Progenitor cell of endocrine pancreas (in vitro differentiated cells): ENCODE data around the gene FYN. TPM values are rescaled to one million over a fixed set of nuclear protein-coding genes. Genes with fewer than 3 reads are reported as not detected.

Experiments
- DNase-seq: peaks from one replicate; pipeline ENCODE4 v3.0.0; 2021; ENCODE audit warnings: low spot score; ENCODE audit not compliant: unreplicated experiment
- H3K27ac Mint-ChIP-seq: 2 replicates; pipeline ENCODE4 v1.8.0; 2021; ENCODE audit warnings: mild to moderate bottlenecking, moderate library complexity, mixed read lengths
- H3K27me3 Mint-ChIP-seq: 2 replicates; pipeline ENCODE4 v1.8.0; 2021; ENCODE audit warnings: mixed read lengths
- H3K36me3 Mint-ChIP-seq: 2 replicates; pipeline ENCODE4 v1.8.0; 2022; ENCODE audit warnings: mixed read lengths; ENCODE audit not compliant: insufficient read depth
- H3K4me1 Mint-ChIP-seq: 2 replicates; pipeline ENCODE4 v1.8.0; 2021; ENCODE audit warnings: low read depth, mixed read lengths
- H3K4me3 Mint-ChIP-seq: 2 replicates; pipeline ENCODE4 v1.8.0; 2021; ENCODE audit warnings: low read depth, mild to moderate bottlenecking, moderate library complexity, mixed read lengths
- H3K9me3 Mint-ChIP-seq: 2 replicates; pipeline ENCODE4 v1.8.0; 2021; ENCODE audit warnings: low read depth, mixed read lengths
- total RNA-seq: library from RNA; stranded (reverse); gene quantifications from 2 replicates; pipeline ENCODE4 v1.2.1, GENCODE V29; 2021
- TF ChIP-seq, protein P1 (sequence below): fragments of 200-600 bp; sonication (generic); IDR thresholded peaks from one replicate; pipeline ENCODE4 v1.5.0; 2021; ENCODE audit warnings: antibody characterized with exemption, mild to moderate bottlenecking; ENCODE audit not compliant: unreplicated experiment

Gene FYN
- total RNA-seq, 1 donor from 2014 or later = 169 TPM

DNA sequence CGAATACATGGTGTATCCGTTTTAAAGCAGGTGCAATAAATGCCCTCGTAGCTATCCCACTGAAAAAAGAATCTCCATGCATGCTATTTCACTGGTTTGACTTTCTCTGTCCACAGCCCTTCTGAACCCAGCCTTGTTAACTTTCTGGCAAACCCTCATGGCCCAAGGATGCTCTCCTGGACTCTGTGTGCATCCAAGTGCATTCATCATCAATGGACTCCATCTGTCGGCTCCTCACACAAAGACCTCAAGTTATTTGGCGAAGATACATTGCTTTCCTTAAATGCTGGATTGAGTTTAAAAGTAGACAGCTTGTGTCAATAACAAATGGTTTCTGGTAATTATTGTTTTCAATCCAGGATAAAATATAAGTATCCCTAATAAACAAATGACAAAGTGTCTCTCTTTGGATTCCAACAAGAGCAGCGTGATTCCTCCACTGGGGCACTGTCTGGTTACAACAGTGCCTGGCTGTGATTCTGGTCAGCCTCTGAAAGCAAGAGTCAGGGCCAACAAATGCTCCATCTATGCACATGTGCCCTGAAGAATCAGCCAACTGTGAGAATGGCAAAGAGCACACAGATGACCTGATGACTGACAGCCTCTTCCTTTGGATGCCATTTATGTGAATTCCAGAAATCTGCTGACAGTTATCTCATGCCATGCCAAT, 55.7 kb downstream of the FYN start:
- Mint-ChIP-seq H3K27ac (no peak overlapping the region), H3K9me3 (no peaks in the 10 kb centered on the region), H3K36me3 (peaks cover 13% of the 10 kb centered on the region), H3K4me3 (no peak overlapping the region), H3K4me1 (no peaks in the 10 kb centered on the region), H3K27me3 (no peaks in the 10 kb centered on the region)
- DNase-seq = no peak
- TF ChIP-seq, protein P1, sequence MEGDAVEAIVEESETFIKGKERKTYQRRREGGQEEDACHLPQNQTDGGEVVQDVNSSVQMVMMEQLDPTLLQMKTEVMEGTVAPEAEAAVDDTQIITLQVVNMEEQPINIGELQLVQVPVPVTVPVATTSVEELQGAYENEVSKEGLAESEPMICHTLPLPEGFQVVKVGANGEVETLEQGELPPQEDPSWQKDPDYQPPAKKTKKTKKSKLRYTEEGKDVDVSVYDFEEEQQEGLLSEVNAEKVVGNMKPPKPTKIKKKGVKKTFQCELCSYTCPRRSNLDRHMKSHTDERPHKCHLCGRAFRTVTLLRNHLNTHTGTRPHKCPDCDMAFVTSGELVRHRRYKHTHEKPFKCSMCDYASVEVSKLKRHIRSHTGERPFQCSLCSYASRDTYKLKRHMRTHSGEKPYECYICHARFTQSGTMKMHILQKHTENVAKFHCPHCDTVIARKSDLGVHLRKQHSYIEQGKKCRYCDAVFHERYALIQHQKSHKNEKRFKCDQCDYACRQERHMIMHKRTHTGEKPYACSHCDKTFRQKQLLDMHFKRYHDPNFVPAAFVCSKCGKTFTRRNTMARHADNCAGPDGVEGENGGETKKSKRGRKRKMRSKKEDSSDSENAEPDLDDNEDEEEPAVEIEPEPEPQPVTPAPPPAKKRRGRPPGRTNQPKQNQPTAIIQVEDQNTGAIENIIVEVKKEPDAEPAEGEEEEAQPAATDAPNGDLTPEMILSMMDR = no peak

DNA sequence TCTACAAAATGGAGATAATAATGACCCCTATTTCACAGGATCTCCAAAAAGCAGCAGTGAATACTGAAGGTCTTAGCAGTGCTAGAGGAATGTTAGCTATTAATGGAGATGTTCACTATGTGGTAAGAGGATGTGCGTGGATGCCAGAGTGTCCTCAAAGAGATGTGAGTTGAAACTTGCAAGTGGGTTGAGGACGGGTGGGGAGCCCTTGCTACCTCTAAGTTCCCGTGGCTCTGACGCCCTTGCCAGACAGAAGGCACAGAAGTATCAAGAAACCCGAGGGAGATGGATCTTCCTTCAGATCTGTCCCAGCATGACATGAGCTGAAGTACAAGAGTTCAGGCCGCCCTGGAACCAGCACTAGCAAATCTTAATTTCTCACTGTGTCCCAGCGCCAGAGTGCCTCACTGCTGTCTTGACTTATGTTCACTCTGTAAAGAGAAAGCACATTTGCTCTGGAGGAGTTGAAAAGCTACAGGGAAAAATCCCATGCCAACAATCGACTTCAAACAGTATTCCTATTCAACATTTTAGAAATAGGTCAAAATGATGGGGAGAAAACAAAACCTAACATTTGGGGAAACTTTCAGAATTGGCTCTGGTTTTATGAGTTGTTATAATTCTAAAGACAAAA, 59.5 kb downstream of the FYN start:
- TF ChIP-seq, protein P1 = no peak
- H3K4me1 Mint-ChIP-seq = peaks cover 1% of the 10 kb centered on the region
- no peak overlapping the region for H3K4me3 Mint-ChIP-seq
- peaks cover 10% of the 10 kb centered on the region for H3K36me3 Mint-ChIP-seq
- no peak for DNase-seq
- no peaks in the 10 kb centered on the region for H3K27me3 Mint-ChIP-seq
- no peaks in the 10 kb centered on the region for H3K9me3 Mint-ChIP-seq
- H3K27ac Mint-ChIP-seq = no peak overlapping the region

DNA sequence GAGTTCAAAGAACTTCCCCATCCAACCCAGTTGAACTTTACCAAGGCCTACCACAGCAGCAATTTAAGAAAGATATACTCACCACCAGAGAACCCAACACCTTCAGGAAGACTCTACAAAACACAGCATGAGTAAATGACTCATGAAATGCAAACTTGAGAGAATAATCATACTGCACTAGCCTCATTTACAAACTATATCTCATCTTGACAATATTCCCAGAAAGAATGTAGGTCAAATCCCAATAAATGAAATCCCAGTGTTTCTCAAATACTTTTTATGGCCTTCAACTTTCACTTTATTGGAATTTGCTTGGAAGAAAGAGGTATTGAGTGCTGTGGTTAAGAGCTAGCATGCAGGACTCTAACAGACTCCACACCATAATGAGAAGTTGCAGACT, 60.0 kb downstream of the FYN start:
- DNase-seq = no peak
- Mint-ChIP-seq H3K27me3 (no peaks in the 10 kb centered on the region), H3K36me3 (peaks cover 9% of the 10 kb centered on the region), H3K4me3 (no peak overlapping the region), H3K9me3 (no peaks in the 10 kb centered on the region), H3K4me1 (peaks cover 1% of the 10 kb centered on the region), H3K27ac (no peak overlapping the region)
- TF ChIP-seq, protein P1 = no peak

DNA sequence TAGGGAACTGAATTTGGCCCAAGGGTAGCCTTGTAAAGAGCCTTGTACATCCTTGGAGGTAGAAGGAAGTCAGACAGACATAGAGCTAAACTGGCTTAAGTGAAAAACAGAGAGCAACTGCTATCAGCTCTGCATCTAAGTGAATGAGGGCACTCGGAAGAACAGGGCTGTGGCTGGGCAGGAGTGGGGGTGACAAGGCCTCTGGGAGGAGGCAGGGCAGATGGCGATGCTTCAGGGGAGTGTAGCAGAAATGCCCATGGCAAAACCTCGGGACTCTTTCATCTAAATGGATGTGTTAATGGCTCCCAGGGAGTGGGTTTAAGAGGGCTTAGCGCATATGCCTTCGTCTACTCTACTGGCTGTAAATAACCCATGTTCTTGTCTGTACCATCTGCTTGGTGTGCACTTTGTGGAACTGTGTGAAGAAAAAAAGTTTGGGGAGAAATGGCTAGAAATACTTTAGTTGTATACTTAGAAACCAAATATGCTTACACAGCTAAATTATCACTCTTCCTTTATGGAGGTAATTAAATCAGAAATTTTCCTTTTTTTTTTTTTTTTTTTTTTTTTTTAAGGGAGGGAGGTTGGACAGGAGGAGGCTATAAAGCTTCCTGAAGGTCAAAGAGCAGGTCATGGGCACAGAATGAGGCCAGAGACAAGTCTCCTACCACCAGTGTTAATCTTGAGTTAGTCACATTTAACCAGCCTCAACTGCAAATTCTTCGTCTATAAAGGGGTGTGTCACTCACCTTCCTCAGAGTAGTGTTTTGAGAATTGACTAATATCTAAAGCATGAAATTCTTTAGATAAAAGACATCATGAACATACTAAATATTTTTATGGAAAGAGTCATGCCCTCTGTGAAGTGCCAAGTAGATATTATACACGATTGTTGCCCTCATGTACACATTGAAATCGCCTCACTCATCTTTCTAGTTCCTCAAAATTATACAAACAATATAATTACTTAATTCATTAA, 60.9 kb downstream of the FYN start:
- H3K27ac Mint-ChIP-seq = no peak overlapping the region
- TF ChIP-seq, protein P1 = no peak
- H3K27me3 Mint-ChIP-seq = no peaks in the 10 kb centered on the region
- no peak for DNase-seq
- peaks cover 9% of the 10 kb centered on the region for H3K36me3 Mint-ChIP-seq
- no peaks in the 10 kb centered on the region for H3K9me3 Mint-ChIP-seq
- H3K4me3 Mint-ChIP-seq = no peak overlapping the region
- peaks cover 2% of the 10 kb centered on the region for H3K4me1 Mint-ChIP-seq
